Nephron progenitor cell (in vitro differentiated cells): ENCODE measurements around the gene TYMS.

Experiments used
- DNase-seq: peaks from one replicate; pipeline ENCODE4 v3.0.0; 2021
- H3K27ac Mint-ChIP-seq: 2 replicates; pipeline ENCODE4 v1.8.0; 2021; ENCODE audit warnings: mild to moderate bottlenecking, moderate library complexity, mixed read lengths
- H3K27me3 Mint-ChIP-seq: 2 replicates; pipeline ENCODE4 v1.8.0; 2021; ENCODE audit warnings: mild to moderate bottlenecking, low read depth, mixed read lengths; ENCODE audit not compliant: poor library complexity
- H3K36me3 Mint-ChIP-seq: 2 replicates; pipeline ENCODE4 v1.8.0; 2021; ENCODE audit warnings: low read depth, mixed read lengths
- H3K4me1 Mint-ChIP-seq: 2 replicates; pipeline ENCODE4 v1.8.0; 2021; ENCODE audit warnings: mixed read lengths
- H3K4me3 Mint-ChIP-seq: 2 replicates; pipeline ENCODE4 v1.8.0; 2021; ENCODE audit warnings: mild to moderate bottlenecking, moderate library complexity, mixed read lengths
- H3K9me3 Mint-ChIP-seq: 2 replicates; pipeline ENCODE4 v1.8.0; 2021; ENCODE audit warnings: mild to moderate bottlenecking, moderate library complexity, mixed read lengths
- TF ChIP-seq, protein P1 (sequence below): fragments of 200-600 bp; sonication (generic); IDR thresholded peaks from 2 replicates; pipeline ENCODE4 v1.5.0; 2021; ENCODE audit warnings: antibody characterized with exemption

TYMS gene

DNA sequence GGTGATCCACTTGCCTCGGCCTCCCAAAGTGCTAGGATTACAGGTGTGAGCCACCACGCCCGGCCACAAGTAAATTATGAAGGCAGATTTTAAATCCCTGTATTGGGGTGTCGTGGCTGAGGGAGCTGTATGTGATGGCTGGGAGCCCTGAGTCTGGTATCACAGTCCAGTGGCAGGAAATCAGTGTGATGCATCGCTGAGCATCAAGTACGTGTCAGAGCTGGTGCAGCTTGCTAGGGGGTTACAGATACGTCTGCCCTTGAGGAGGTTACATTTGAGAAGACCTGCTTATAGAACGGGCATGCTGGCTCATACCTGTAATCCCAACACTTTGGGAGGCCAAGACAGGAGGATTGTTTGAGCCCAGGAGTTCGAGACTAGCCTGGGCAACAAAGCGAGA lies 50.6 kb downstream of the TYMS start:
- H3K9me3 Mint-ChIP-seq = peaks cover 5% of the 10 kb centered on the region
- H3K36me3 Mint-ChIP-seq = peaks cover 48% of the 10 kb centered on the region
- H3K27ac Mint-ChIP-seq = no peak overlapping the region
- peaks cover 41% of the 10 kb centered on the region for H3K4me1 Mint-ChIP-seq
- TF ChIP-seq, protein P1, sequence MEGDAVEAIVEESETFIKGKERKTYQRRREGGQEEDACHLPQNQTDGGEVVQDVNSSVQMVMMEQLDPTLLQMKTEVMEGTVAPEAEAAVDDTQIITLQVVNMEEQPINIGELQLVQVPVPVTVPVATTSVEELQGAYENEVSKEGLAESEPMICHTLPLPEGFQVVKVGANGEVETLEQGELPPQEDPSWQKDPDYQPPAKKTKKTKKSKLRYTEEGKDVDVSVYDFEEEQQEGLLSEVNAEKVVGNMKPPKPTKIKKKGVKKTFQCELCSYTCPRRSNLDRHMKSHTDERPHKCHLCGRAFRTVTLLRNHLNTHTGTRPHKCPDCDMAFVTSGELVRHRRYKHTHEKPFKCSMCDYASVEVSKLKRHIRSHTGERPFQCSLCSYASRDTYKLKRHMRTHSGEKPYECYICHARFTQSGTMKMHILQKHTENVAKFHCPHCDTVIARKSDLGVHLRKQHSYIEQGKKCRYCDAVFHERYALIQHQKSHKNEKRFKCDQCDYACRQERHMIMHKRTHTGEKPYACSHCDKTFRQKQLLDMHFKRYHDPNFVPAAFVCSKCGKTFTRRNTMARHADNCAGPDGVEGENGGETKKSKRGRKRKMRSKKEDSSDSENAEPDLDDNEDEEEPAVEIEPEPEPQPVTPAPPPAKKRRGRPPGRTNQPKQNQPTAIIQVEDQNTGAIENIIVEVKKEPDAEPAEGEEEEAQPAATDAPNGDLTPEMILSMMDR = no peak
- no peak overlapping the region for H3K4me3 Mint-ChIP-seq
- peaks cover 5% of the 10 kb centered on the region for H3K27me3 Mint-ChIP-seq
- DNase-seq = no peak

DNA sequence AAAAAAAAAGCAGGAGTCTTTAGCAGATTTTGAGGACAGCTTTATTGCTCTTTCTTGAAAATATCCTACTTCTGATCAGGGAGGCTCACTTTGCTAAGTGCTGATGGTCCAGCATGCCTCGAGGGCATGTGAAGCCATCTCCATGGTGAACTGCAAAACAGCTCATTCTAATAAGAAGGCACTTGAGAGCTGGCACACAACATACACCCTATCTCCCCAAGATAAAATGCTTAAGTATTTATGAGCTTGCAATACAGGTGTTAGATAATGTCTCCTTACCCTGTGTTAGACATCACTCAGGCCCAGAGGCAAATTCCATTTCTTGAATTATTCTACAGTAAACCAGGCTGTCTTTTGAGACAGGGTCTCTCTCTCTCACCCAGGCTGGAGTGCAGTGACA lies 52.3 kb downstream of the TYMS start:
- Mint-ChIP-seq H3K4me1 (peaks cover 30% of the 10 kb centered on the region), H3K27me3 (peaks cover 13% of the 10 kb centered on the region), H3K27ac (no peak overlapping the region), H3K9me3 (peaks cover 16% of the 10 kb centered on the region), H3K36me3 (peaks cover 34% of the 10 kb centered on the region), H3K4me3 (peak overlapping the region; percentile 58)
- DNase-seq = no peak
- TF ChIP-seq, protein P1 = no peak

DNA sequence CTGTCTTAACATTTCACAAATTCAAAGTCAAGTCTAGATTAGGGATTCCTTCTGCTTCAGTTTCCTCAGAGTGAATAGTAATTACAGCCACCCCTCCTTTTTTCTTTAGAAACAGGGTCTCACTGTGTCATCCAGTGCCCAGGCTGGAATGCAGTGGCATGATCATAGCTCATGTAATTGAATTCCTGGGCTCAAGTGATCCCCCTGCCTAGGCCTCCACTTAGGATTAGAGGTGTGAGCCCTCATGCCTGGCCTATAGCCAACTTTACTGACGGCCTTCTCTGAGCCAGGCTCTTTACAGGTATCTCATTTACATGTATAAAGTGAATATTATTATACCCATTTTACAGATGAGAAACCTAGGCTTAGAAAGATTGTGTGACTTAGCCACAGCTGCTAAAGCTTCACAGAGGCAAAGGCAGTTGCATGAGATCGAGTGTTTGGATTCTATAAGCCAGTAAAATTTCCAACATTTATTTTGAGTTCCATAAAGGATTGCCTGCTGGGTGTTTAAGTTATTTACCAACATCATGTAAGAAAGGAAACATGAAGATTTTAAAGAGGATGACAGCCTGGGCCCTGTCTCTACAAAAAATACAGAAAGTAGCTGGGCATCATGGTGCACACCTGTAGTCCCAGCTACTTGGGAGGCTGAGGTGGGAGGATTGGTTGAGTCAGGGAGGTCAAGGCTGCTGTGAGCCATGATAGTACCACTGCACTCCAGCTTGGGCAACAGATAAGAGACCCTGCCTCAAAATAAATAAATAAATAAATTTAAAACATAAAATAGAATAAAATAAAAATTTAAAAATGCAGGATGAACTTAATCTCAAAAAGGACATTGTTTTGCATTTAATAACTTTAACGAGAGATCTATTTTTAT lies 53.2 kb downstream of the TYMS start:
- peaks cover 15% of the 10 kb centered on the region for H3K27me3 Mint-ChIP-seq
- H3K27ac Mint-ChIP-seq = no peak overlapping the region

DNA sequence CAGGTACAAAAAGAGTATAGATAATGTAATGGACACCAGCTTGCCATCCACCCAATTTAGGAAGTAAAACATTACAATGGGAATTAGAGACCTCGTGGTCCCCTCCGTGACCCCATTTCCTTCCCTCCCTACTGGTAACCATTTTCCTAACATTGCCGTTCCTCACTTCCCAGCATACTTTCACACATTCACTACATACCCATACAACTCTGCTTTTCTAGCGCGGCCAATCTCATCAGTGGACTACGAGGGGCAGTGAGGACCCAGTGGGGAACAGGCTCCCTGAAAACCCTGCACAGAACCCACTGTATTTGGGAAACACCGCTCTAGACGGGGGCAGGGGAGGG lies 53.8 kb downstream of the TYMS start:
- TF ChIP-seq, protein P1 = no peak
- H3K27me3 Mint-ChIP-seq = peaks cover 15% of the 10 kb centered on the region

More for the DNA sequence above, 53.2 kb downstream of the TYMS start:
- H3K4me3 Mint-ChIP-seq = peak overlapping the region; percentile 85
- H3K4me1 Mint-ChIP-seq = peaks cover 30% of the 10 kb centered on the region
- DNase-seq = no peak
- peaks cover 16% of the 10 kb centered on the region for H3K9me3 Mint-ChIP-seq
- TF ChIP-seq, protein P1 = no peak
- peaks cover 25% of the 10 kb centered on the region for H3K36me3 Mint-ChIP-seq

DNA sequence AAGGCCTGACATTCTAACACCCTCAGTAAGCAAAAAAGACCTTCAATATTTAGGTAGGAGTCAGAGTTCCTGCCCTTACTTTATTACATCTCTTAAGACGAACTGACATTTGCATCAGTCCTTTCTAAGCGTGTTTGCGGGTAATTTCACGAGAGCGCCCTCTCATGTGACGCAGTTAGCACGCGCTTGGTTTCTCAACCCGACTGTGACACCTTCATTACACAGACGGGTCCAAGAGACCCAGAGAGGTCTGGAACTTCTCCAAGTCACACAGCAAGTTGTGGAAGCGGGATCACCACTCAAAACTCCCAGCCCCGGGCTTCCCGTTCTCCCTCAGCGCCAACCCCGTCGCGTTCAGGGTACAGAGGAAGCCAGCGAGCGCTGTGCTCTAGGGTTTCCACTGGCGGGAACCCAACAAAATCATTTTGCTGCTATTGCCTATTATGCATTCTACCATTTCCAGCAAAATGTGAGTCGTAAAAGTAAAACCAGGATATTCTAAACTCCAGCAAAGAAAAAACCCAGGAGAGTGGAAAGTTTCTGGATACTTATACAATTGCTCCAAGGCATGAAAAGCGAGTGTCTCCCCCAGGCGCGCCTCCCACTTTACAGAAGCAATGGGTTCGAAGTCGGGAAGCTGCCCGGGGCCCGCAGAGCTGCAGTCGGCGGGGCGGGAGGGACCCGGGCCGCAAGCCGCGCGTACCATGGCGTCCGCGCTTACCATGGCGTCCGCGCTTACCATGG lies 54.4 kb downstream of the TYMS start:
- TF ChIP-seq, protein P1 = no peak
- Mint-ChIP-seq H3K9me3 (peaks cover 16% of the 10 kb centered on the region), H3K36me3 (peaks cover 15% of the 10 kb centered on the region), H3K27ac (no peak overlapping the region), H3K4me3 (peak overlapping the region; percentile 85), H3K27me3 (peaks cover 15% of the 10 kb centered on the region), H3K4me1 (peaks cover 25% of the 10 kb centered on the region)
- DNase-seq = peak; percentile 33

More for the DNA sequence above, 53.8 kb downstream of the TYMS start:
- peaks cover 16% of the 10 kb centered on the region for H3K9me3 Mint-ChIP-seq
- peaks cover 19% of the 10 kb centered on the region for H3K36me3 Mint-ChIP-seq
- H3K4me1 Mint-ChIP-seq = peaks cover 28% of the 10 kb centered on the region
- peak; percentile 9 for DNase-seq
- H3K27ac Mint-ChIP-seq = no peak overlapping the region
- H3K4me3 Mint-ChIP-seq = peak overlapping the region; percentile 85
